Measurements from ENCODE around the gene TXLNG.

DNA sequence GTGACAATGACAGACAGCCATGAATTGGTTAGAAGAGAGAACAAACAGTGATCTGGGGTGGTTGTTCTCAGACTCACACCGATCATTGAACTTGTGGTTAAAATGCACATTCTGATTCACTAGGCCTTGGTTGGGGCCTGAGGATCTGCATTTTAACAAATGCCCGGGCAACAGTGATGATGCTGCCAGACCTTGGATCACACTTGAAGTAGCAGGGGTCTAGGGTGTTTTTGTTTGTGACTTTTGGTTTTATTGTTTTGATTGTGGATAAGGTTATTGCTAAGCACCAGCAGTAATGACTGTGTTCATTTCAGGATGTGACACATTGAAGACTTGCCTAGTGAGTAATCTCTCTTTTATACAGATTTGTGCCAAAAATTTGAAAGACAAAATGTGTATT, 36.5 kb downstream of the TXLNG start:
- TF ChIP-seq, protein P1, sequence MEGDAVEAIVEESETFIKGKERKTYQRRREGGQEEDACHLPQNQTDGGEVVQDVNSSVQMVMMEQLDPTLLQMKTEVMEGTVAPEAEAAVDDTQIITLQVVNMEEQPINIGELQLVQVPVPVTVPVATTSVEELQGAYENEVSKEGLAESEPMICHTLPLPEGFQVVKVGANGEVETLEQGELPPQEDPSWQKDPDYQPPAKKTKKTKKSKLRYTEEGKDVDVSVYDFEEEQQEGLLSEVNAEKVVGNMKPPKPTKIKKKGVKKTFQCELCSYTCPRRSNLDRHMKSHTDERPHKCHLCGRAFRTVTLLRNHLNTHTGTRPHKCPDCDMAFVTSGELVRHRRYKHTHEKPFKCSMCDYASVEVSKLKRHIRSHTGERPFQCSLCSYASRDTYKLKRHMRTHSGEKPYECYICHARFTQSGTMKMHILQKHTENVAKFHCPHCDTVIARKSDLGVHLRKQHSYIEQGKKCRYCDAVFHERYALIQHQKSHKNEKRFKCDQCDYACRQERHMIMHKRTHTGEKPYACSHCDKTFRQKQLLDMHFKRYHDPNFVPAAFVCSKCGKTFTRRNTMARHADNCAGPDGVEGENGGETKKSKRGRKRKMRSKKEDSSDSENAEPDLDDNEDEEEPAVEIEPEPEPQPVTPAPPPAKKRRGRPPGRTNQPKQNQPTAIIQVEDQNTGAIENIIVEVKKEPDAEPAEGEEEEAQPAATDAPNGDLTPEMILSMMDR (IDR thresholded peaks at IDR 0.05) = no peak
- TF ChIP-seq POLR2A (IDR thresholded peaks at IDR 0.05) = no peak
